Neural cell (in vitro differentiated cells): ENCODE data around the gene ANKRD22. TPM values are rescaled to one million over a fixed set of nuclear protein-coding genes. Genes with fewer than 3 reads are reported as not detected.
A peak's percentile ranks its signal among the peaks of the same experiment; 100 is the strongest.

Source experiments
- H2AFZ ChIP-seq: fragments of 200-600, 300-800 bp; sonication (generic), shearing (Covaris generic); 2 replicates; pipeline ENCODE4 v1.6.0; 2014; ENCODE audit warnings: low read depth, mild to moderate bottlenecking, antibody characterized with exemption, low read length, moderate library complexity
- H3F3A ChIP-seq: fragments of 200-600 bp; shearing (Covaris generic); 2 replicates; pipeline ENCODE4 v1.6.1; 2016; ENCODE audit warnings: mild to moderate bottlenecking, moderate library complexity, mixed read lengths, antibody characterized with exemption, low read length; ENCODE audit not compliant: insufficient read depth, poor library complexity, severe bottlenecking
- H3K27ac ChIP-seq: fragments of 200-600, 300-800 bp; sonication (generic), shearing (Covaris generic); 2 replicates; pipeline ENCODE4 v1.5.1; 2014; ENCODE audit warnings: mild to moderate bottlenecking, low read length, moderate library complexity
- H3K27me3 ChIP-seq: fragments of 300-800, 200-600 bp; sonication (generic), shearing (Covaris generic); 2 replicates; pipeline ENCODE4 v1.6.0; 2014; ENCODE audit warnings: mild to moderate bottlenecking, low read depth, low read length, moderate library complexity; ENCODE audit not compliant: insufficient read depth
- H3K36me3 ChIP-seq: fragments of 300-800, 200-600 bp; sonication (generic), shearing (Covaris generic); 2 replicates; pipeline ENCODE4 v1.5.1; 2014; ENCODE audit warnings: mild to moderate bottlenecking, antibody characterized with exemption, low read length, moderate library complexity; ENCODE audit not compliant: insufficient read depth
- H3K4me2 ChIP-seq: fragments of 300-800, 200-600 bp; sonication (generic), shearing (Covaris generic); 2 replicates; pipeline ENCODE4 v1.6.0; 2014; ENCODE audit warnings: mild to moderate bottlenecking, low read length
- H3K4me3 ChIP-seq: fragments of 300-800, 200-600 bp; sonication (generic), shearing (Covaris generic); 2 replicates; pipeline ENCODE4 v1.5.1; 2014; ENCODE audit warnings: mild to moderate bottlenecking, low read length, moderate library complexity
- H3K79me2 ChIP-seq: fragments of 200-600 bp; shearing (Covaris generic); replicated peaks from 2 replicates; pipeline ENCODE4 v1.6.0; 2014; ENCODE audit warnings: mild to moderate bottlenecking, low read length, moderate library complexity; ENCODE audit not compliant: insufficient read depth
- H3K9ac ChIP-seq: fragments of 300-800, 200-600 bp; sonication (generic), shearing (Covaris generic); 2 replicates; pipeline ENCODE4 v1.6.1; 2016; ENCODE audit warnings: mild to moderate bottlenecking, low read length, mixed read lengths
- H3K9me2 ChIP-seq: fragments of 200-600 bp; shearing (Covaris generic); 2 replicates; pipeline ENCODE4 v1.6.1; 2016; ENCODE audit warnings: mild to moderate bottlenecking, low read length, mixed read lengths; ENCODE audit not compliant: insufficient read depth
- H3K9me3 ChIP-seq: fragments of 200-600, 300-800 bp; sonication (generic), shearing (Covaris generic); 2 replicates; pipeline ENCODE4 v1.6.1; 2016; ENCODE audit warnings: mild to moderate bottlenecking, mixed run types, low read length, moderate library complexity, mixed read lengths
- H4K20me1 ChIP-seq: fragments of 200-600 bp; shearing (Covaris generic); 2 replicates; pipeline ENCODE4 v1.6.1; 2016; ENCODE audit warnings: mild to moderate bottlenecking, mixed run types; ENCODE audit not compliant: insufficient read depth
- EP300 ChIP-seq: fragments of 450-650 bp; conservative IDR thresholded peaks from 2 replicates; pipeline ENCODE4 v1.6.1; 2014; ENCODE audit warnings: antibody characterized with exemption, mild to moderate bottlenecking, moderate library complexity; ENCODE audit not compliant: poor library complexity, severe bottlenecking
- EZH2 ChIP-seq: fragments of 200-600, 300-800 bp; shearing (Covaris generic), sonication (generic); IDR thresholded peaks from 2 replicates; pipeline ENCODE4 v1.6.1; 2014; ENCODE audit warnings: antibody characterized with exemption, low read length, borderline replicate concordance, mild to moderate bottlenecking; ENCODE audit not compliant: insufficient read depth, poor library complexity, severe bottlenecking
- MXI1 ChIP-seq: fragments of 450-650 bp; conservative IDR thresholded peaks from 2 replicates; pipeline ENCODE4 v1.6.1; 2014; ENCODE audit warnings: antibody characterized with exemption, mild to moderate bottlenecking; ENCODE audit not compliant: poor library complexity, severe bottlenecking
- POLR2AphosphoS5 ChIP-seq: IDR thresholded peaks from 2 replicates; pipeline ENCODE4 v1.6.1; 2012
- RAD21 ChIP-seq: fragments of 450-650 bp; conservative IDR thresholded peaks from 2 replicates; pipeline ENCODE4 v1.6.1; 2014; ENCODE audit warnings: antibody characterized with exemption, mild to moderate bottlenecking, moderate library complexity
- REST ChIP-seq: IDR thresholded peaks from 2 replicates; pipeline ENCODE4 v1.6.1; 2012; ENCODE audit warnings: borderline replicate concordance
- SMC3 ChIP-seq: fragments of 450-650 bp; conservative IDR thresholded peaks from 2 replicates; pipeline ENCODE4 v1.6.1; 2014; ENCODE audit warnings: antibody characterized with exemption, mild to moderate bottlenecking, moderate library complexity; ENCODE audit not compliant: poor library complexity
- TAF1 ChIP-seq: IDR thresholded peaks from 2 replicates; pipeline ENCODE4 v1.6.1; 2012; ENCODE audit warnings: low read depth
- polyA plus RNA-seq: library from polyadenylated mRNA; depleted of rRNA; stranded (reverse); fragments of >200 nt; gene quantifications from 2 replicates; pipeline ENCODE4 v1.2.3, GENCODE V29; 2014
- TF ChIP-seq, protein P1 (sequence below): fragments of 450-650 bp; IDR thresholded peaks from 2 replicates; pipeline ENCODE4 v1.5.1; 2014; ENCODE audit warnings: antibody characterized with exemption, mild to moderate bottlenecking, moderate library complexity; ENCODE audit not compliant: poor library complexity, severe bottlenecking

Gene ANKRD22
- polyA plus RNA-seq, 1 donor from 2014 or later = 0.57 TPM

- H3K79me2 ChIP-seq = no peaks in the 10 kb centered on the region
Measured at GRCh38 chr10:88898727-88899126, 47.1 kb upstream of the ANKRD22 start.

GRCh38 chr10:88896994-88897853 lies 45.6 kb upstream of the ANKRD22 start:
- Histone ChIP-seq H3K9me2 (no peaks in the 10 kb centered on the region), H4K20me1 (no peaks in the 10 kb centered on the region), H3K27me3 (no peaks in the 10 kb centered on the region), H3K27ac (peak overlapping the region; percentile 3), H3K79me2 (no peaks in the 10 kb centered on the region), H3K4me2 (no peak overlapping the region), H3K36me3 (no peaks in the 10 kb centered on the region), H3K9ac (no peak overlapping the region), H3F3A (no peaks in the 10 kb centered on the region), H3K9me3 (no peaks in the 10 kb centered on the region), H2AFZ (no peak overlapping the region), H3K4me3 (no peak overlapping the region)
- TF ChIP-seq TAF1 (no peak), REST (no peak), POLR2AphosphoS5 (no peak), RAD21 (no peak), EP300 (no peak), SMC3 (no peak)
- TF ChIP-seq, protein P1, sequence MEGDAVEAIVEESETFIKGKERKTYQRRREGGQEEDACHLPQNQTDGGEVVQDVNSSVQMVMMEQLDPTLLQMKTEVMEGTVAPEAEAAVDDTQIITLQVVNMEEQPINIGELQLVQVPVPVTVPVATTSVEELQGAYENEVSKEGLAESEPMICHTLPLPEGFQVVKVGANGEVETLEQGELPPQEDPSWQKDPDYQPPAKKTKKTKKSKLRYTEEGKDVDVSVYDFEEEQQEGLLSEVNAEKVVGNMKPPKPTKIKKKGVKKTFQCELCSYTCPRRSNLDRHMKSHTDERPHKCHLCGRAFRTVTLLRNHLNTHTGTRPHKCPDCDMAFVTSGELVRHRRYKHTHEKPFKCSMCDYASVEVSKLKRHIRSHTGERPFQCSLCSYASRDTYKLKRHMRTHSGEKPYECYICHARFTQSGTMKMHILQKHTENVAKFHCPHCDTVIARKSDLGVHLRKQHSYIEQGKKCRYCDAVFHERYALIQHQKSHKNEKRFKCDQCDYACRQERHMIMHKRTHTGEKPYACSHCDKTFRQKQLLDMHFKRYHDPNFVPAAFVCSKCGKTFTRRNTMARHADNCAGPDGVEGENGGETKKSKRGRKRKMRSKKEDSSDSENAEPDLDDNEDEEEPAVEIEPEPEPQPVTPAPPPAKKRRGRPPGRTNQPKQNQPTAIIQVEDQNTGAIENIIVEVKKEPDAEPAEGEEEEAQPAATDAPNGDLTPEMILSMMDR = no peak

More at GRCh38 chr10:88898727-88899126, 47.1 kb upstream of the ANKRD22 start:
- Histone ChIP-seq H3F3A (no peaks in the 10 kb centered on the region), H2AFZ (no peak overlapping the region), H3K9ac (no peak overlapping the region), H3K9me3 (no peaks in the 10 kb centered on the region), H3K4me3 (no peak overlapping the region), H3K27ac (no peak overlapping the region), H4K20me1 (no peaks in the 10 kb centered on the region), H3K27me3 (no peaks in the 10 kb centered on the region), H3K4me2 (no peak overlapping the region), H3K36me3 (no peaks in the 10 kb centered on the region), H3K9me2 (no peaks in the 10 kb centered on the region)
- TF ChIP-seq, protein P1 = no peak
- TF ChIP-seq EZH2 (no peak), TAF1 (no peak), EP300 (no peak), RAD21 (no peak), REST (no peak), MXI1 (no peak), SMC3 (no peak), POLR2AphosphoS5 (no peak)
